ENCODE results near the gene SRC.

DNA sequence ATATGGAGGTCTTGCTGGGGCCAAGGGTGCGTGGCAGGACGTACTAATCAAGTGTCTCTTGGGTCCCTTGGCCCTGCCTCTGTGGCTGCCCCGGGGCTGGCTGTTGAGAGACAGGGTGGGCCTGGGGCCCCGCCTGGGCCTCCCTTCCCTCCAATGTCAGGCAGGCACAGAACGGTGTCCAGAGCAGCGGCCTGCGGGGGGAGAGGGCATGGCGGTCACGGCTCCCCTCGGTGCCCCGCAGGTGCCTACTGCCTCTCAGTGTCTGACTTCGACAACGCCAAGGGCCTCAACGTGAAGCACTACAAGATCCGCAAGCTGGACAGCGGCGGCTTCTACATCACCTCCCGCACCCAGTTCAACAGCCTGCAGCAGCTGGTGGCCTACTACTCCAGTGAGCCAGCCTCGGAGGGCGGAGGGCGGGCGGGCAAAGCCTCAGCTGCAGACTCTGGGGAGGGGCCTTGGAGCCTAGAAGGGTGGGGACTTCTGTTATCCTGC is 50.0 kb downstream of the SRC start:
- TF ChIP-seq, protein P1, sequence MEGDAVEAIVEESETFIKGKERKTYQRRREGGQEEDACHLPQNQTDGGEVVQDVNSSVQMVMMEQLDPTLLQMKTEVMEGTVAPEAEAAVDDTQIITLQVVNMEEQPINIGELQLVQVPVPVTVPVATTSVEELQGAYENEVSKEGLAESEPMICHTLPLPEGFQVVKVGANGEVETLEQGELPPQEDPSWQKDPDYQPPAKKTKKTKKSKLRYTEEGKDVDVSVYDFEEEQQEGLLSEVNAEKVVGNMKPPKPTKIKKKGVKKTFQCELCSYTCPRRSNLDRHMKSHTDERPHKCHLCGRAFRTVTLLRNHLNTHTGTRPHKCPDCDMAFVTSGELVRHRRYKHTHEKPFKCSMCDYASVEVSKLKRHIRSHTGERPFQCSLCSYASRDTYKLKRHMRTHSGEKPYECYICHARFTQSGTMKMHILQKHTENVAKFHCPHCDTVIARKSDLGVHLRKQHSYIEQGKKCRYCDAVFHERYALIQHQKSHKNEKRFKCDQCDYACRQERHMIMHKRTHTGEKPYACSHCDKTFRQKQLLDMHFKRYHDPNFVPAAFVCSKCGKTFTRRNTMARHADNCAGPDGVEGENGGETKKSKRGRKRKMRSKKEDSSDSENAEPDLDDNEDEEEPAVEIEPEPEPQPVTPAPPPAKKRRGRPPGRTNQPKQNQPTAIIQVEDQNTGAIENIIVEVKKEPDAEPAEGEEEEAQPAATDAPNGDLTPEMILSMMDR (IDR thresholded peaks at IDR 0.05; ENCODE audit: low read length): no peak
- TF ChIP-seq EZH2 (IDR thresholded peaks at IDR 0.05; ENCODE audit: borderline replicate concordance, low read length): no peak

All from OCI-LY1 (cell line).